Measurements from ENCODE around the gene DHTKD1. TPM values are rescaled to one million over a fixed set of nuclear protein-coding genes. Genes with fewer than 3 reads are reported as not detected.

DHTKD1 gene
- total and polyA plus RNA-seq, 12 donors, result 8.0 to 44.8 (median 24.7) TPM

- 86 to 94% (median 92%) methylated on average over 14 of the region's 14 CpGs for WGBS, 4 donors
- Histone ChIP-seq H3K27ac (no peak overlapping the region), H3K36me3 (replicated peaks in 1 of 2) (peaks cover 0 to 45% of the 10 kb centered on the region in 2 donors), H3K4me1 (replicated peaks in 1 of 2) (no peaks in the 10 kb centered on the region), H3K9me3 (replicated peaks in 1 of 3) (no peaks in the 10 kb centered on the region), H3K27me3 (no peaks in the 10 kb centered on the region), H3K4me3 (no peak overlapping the region)
- no peak for DNase-seq
- no peak for TF ChIP-seq CTCF (IDR thresholded peaks at IDR 0.05)
- TF ChIP-seq POLR2A (IDR thresholded peaks at IDR 0.05), result no peak
- intact Hi-C loops (cut with DNase I), result no loop called here
Measured at GRCh38 chr10:12107781-12108180, 39.0 kb downstream of the DHTKD1 start.

- intact Hi-C loops (cut with DNase I), result no loop called here
- peaks cover 0 to 55% of the 10 kb centered on the region in 2 donors for H3K36me3 ChIP-seq (replicated peaks in 1 of 2)
- WGBS, 4 donors, result 93 to 98% (median 96%) methylated on average over 5 of the region's 5 CpGs
Measured at GRCh38 chr10:12109286-12109685, 40.5 kb downstream of the DHTKD1 start.

DNA sequence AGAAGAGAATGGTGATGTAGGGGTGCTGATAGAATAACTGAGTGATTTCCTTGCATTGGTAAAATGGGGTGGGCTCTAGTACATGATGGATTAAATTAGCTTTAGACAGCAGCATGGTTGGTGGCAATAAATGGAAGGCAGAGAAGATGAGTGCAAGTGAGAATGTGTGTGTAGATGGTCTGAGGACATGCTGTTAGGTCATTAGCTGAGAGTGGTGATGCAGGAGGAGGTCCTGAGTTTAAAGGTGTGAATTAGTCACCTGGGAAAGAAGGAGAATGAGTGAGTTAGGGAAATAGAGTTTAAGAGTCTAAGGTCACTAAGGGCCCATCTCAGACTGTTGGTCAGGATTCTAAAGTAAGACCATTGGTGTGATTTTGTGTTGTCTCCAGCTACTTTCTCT, 42.8 kb downstream of the DHTKD1 start:
- no peak for TF ChIP-seq POLR2A (IDR thresholded peaks at IDR 0.05)
- TF ChIP-seq CTCF (IDR thresholded peaks at IDR 0.05), result no peak
- no peak for DNase-seq
- no peak overlapping the region for H3K4me3 ChIP-seq
- peaks cover 0 to 41% of the 10 kb centered on the region in 2 donors for H3K36me3 ChIP-seq (replicated peaks in 1 of 2)
- H3K9me3 ChIP-seq (replicated peaks in 1 of 3), result no peaks in the 10 kb centered on the region
- intact Hi-C loops (cut with DNase I), result no loop called here
- no peaks in the 10 kb centered on the region for H3K4me1 ChIP-seq (replicated peaks in 1 of 2)
- no peak overlapping the region for H3K27ac ChIP-seq
- H3K27me3 ChIP-seq, result no peaks in the 10 kb centered on the region

More at GRCh38 chr10:12109286-12109685, 40.5 kb downstream of the DHTKD1 start:
- H3K9me3 ChIP-seq (replicated peaks in 1 of 3), result no peaks in the 10 kb centered on the region
- no peak overlapping the region for H3K4me3 ChIP-seq
- DNase-seq, result no peak
- no peaks in the 10 kb centered on the region for H3K4me1 ChIP-seq (replicated peaks in 1 of 2)
- H3K27me3 ChIP-seq, result no peaks in the 10 kb centered on the region
- no peak overlapping the region for H3K27ac ChIP-seq
- no peak for TF ChIP-seq POLR2A (IDR thresholded peaks at IDR 0.05)
- no peak for TF ChIP-seq CTCF (IDR thresholded peaks at IDR 0.05)

GRCh38 chr10:12113627-12114026, 44.9 kb downstream of the DHTKD1 start:
- H3K27ac ChIP-seq, result no peak overlapping the region
- peaks cover 0 to 35% of the 10 kb centered on the region in 2 donors for H3K36me3 ChIP-seq (replicated peaks in 1 of 2)
- H3K9me3 ChIP-seq (replicated peaks in 1 of 3), result no peaks in the 10 kb centered on the region
- no peaks in the 10 kb centered on the region for H3K27me3 ChIP-seq
- intact Hi-C loops (cut with DNase I), result no loop called here
- no peak for DNase-seq
- no peak overlapping the region for H3K4me3 ChIP-seq
- TF ChIP-seq CTCF (IDR thresholded peaks at IDR 0.05) (no peak), POLR2A (IDR thresholded peaks at IDR 0.05) (no peak)
- 85 to 94% (median 88%) methylated on average over 2 of the region's 2 CpGs for WGBS, 4 donors
- no peaks in the 10 kb centered on the region for H3K4me1 ChIP-seq (replicated peaks in 1 of 2)
